Smooth muscle cell (in vitro differentiated cells): ENCODE measurements around the gene CD164L2. TPM values are rescaled to one million over a fixed set of nuclear protein-coding genes. Genes with fewer than 3 reads are reported as not detected.

ENCODE experiments used
- DNase-seq: peaks from one replicate; lab custom pipeline; 2025; ENCODE audit not compliant: unreplicated experiment; lab: John Stamatoyannopoulos, UW
- H2AFZ ChIP-seq: fragments of 200-600 bp; sonication (generic); 2 replicates; pipeline ENCODE4 v1.6.0; 2016; ENCODE audit warnings: antibody characterized with exemption, low read depth, mild to moderate bottlenecking
- H3F3A ChIP-seq: fragments of 200-600 bp; sonication (generic); 2 replicates; pipeline ENCODE4 v1.6.0; 2017; ENCODE audit warnings: antibody characterized with exemption, low read depth
- H3K27ac ChIP-seq: fragments of 200-600 bp; sonication (generic); 2 replicates; pipeline ENCODE4 v1.5.1; 2016; ENCODE audit warnings: low read depth, mild to moderate bottlenecking
- H3K27me3 ChIP-seq: fragments of 200-600 bp; sonication (generic); 2 replicates; pipeline ENCODE4 v1.6.1; 2016; ENCODE audit warnings: low read depth, mild to moderate bottlenecking
- H3K36me3 ChIP-seq: fragments of 200-600 bp; sonication (generic); 2 replicates; pipeline ENCODE4 v1.5.1; 2016; ENCODE audit warnings: low read depth
- H3K4me1 ChIP-seq: fragments of 200-600 bp; sonication (generic); 2 replicates; pipeline ENCODE4 v1.5.1; 2016; ENCODE audit warnings: low read depth
- H3K4me2 ChIP-seq: fragments of 200-600 bp; sonication (generic); 2 replicates; pipeline ENCODE4 v1.6.0; 2016; ENCODE audit warnings: mild to moderate bottlenecking
- H3K4me3 ChIP-seq: fragments of 200-600 bp; sonication (generic); 2 replicates; pipeline ENCODE4 v1.5.1; 2016; ENCODE audit warnings: mild to moderate bottlenecking
- H3K79me2 ChIP-seq: fragments of 200-600 bp; sonication (generic); 2 replicates; pipeline ENCODE4 v1.6.0; 2016; ENCODE audit warnings: low read depth, mild to moderate bottlenecking
- H3K9ac ChIP-seq: fragments of 200-600 bp; sonication (generic); 2 replicates; pipeline ENCODE4 v1.6.0; 2016; ENCODE audit warnings: low read depth
- H3K9me3 ChIP-seq: fragments of 200-600 bp; sonication (generic); replicated peaks from 2 replicates; pipeline ENCODE4 v1.5.1; 2016; ENCODE audit warnings: low read depth
- H4K20me1 ChIP-seq: fragments of 200-600 bp; sonication (generic); 2 replicates; pipeline ENCODE4 v1.6.0; 2016; ENCODE audit warnings: low read depth
- WGBS: methylation state at CpG from one replicate; pipeline ENCODE4 v1.1.7; 2016; ENCODE audit warnings: low lambda C conversion rate; 5-methylcytosine and 5-hydroxymethylcytosine counted together
- polyA plus RNA-seq: library from polyadenylated mRNA; unstranded; fragments of >200 nt; fragmentation: Nextera tagmentation; extraction: Ambion mirVana; gene quantifications from 2 replicates; pipeline ENCODE4 v1.2.1, GENCODE V29; 2016
- total RNA-seq: library from RNA; depleted of rRNA; stranded (reverse); fragments of >200 nt; gene quantifications from 2 replicates; pipeline ENCODE4 v1.2.3, GENCODE V29; 2014
- TF ChIP-seq, protein P1 (sequence below): fragments of 200-600 bp; sonication (generic); IDR thresholded peaks from 2 replicates; pipeline ENCODE4 v1.5.1; 2017; ENCODE audit warnings: borderline replicate concordance, mild to moderate bottlenecking, antibody characterized with exemption; ENCODE audit not compliant: insufficient read depth, poor library complexity, severe bottlenecking

Gene CD164L2
- total and polyA plus RNA-seq, 2 experiments from 2014 or later = 0.31 to 0.45 TPM

DNA sequence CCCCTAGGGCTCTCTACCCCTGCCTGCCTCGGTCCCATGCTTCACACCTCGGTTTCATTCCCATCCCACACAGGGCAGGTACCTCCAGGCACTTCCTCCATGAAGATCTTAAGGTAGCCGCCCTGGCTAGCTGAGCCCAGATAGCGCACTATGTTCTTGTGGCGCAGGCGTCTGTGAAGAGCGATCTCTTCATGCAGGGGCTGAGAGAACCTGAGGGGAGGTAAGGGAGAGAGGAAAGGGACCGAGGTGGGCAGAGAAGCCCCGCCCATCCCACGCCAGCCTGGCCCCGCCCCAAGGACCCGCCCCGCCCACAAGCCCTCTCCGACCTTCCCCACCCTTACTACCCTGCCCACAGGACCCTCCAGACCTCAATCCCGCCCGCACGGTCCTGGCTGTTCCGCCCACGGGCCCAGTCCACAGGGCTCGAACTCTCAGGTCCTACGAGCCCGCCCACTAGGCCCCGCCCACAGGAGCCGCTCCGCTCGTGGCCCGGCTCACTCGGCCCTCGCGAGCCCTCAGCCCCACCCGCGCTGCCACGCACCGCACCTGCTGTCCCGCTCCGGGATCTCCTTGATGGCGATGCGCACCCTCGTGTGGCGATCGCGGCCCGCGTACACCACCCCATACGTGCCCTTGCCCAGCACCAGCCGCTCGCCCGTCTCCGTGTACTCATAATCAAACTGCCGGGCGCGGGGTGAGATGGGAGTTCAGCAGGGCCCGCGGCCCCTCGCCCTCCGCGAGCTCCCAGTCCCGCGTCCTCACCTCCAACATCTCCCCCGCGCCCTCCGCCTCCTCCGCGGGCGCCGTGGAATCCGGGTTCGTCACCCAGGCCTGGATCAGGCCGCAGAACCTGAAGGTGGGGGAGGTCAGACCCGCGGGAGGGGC is 22.7 kb downstream of the CD164L2 start:
- Histone ChIP-seq H3K4me2 (peak overlapping the region; percentile 98), H3F3A (no peaks in the 10 kb centered on the region), H2AFZ (no peak overlapping the region), H3K9ac (no peak overlapping the region), H3K27ac (no peak overlapping the region), H3K4me1 (peaks cover 18% of the 10 kb centered on the region), H3K79me2 (peaks cover 5% of the 10 kb centered on the region), H3K9me3 (no peaks in the 10 kb centered on the region), H3K27me3 (no peaks in the 10 kb centered on the region), H4K20me1 (peaks cover 5% of the 10 kb centered on the region), H3K4me3 (peak overlapping the region; percentile 42), H3K36me3 (no peaks in the 10 kb centered on the region)
- no peak for DNase-seq
- WGBS = 10% methylated on average over 25 of the region's 71 CpGs
- TF ChIP-seq, protein P1, sequence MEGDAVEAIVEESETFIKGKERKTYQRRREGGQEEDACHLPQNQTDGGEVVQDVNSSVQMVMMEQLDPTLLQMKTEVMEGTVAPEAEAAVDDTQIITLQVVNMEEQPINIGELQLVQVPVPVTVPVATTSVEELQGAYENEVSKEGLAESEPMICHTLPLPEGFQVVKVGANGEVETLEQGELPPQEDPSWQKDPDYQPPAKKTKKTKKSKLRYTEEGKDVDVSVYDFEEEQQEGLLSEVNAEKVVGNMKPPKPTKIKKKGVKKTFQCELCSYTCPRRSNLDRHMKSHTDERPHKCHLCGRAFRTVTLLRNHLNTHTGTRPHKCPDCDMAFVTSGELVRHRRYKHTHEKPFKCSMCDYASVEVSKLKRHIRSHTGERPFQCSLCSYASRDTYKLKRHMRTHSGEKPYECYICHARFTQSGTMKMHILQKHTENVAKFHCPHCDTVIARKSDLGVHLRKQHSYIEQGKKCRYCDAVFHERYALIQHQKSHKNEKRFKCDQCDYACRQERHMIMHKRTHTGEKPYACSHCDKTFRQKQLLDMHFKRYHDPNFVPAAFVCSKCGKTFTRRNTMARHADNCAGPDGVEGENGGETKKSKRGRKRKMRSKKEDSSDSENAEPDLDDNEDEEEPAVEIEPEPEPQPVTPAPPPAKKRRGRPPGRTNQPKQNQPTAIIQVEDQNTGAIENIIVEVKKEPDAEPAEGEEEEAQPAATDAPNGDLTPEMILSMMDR = no peak

DNA sequence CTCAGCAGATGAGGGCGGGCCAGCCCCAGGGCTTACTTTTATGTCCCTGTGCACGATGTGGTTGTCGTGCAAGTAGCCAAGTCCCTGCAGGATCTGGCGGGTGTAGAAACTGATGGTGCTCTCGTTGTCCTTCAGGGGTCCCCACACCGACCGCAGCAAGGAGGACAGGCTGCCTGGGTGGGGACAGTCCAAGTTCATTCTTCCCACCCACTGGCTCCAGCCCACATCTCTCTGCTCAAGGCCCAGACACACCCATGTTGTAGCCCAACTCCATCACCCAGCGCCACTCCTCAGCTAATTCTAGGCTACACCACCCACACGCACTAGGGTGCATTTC is 23.3 kb downstream of the CD164L2 start:
- Histone ChIP-seq H3K27ac (no peak overlapping the region), H3K9ac (no peak overlapping the region), H3K27me3 (no peaks in the 10 kb centered on the region), H3K79me2 (peaks cover 4% of the 10 kb centered on the region), H3K9me3 (no peaks in the 10 kb centered on the region), H4K20me1 (peaks cover 4% of the 10 kb centered on the region), H3F3A (no peaks in the 10 kb centered on the region), H2AFZ (no peak overlapping the region), H3K4me1 (peaks cover 13% of the 10 kb centered on the region), H3K36me3 (no peaks in the 10 kb centered on the region), H3K4me2 (peak overlapping the region; percentile 98), H3K4me3 (peak overlapping the region; percentile 42)
- TF ChIP-seq, protein P1 = no peak
- WGBS = 48% methylated on average over 9 of the region's 9 CpGs
- no peak for DNase-seq

DNA sequence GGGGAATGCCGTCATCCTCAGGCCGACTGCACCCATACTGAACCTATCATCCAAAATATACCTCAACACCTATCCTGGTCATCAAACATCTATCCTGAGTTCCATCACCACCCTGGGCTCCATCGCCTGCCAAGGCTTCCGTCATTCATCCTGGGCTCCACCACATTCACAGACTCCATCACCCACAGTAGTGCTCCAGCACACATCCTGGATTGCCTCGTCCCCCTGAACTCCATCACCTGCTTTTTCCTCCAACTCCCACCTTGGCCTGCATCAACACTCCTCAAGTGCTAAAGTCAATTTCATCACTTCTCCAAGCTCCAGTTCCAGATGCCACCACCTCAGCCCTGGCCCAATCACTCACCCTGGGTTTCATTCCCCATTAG is 24.2 kb downstream of the CD164L2 start:
- H3K4me2 ChIP-seq = no peak overlapping the region
- TF ChIP-seq, protein P1 = no peak
- no peaks in the 10 kb centered on the region for H3K27me3 ChIP-seq
- H2AFZ ChIP-seq = no peak overlapping the region
- no peaks in the 10 kb centered on the region for H3F3A ChIP-seq
- no peaks in the 10 kb centered on the region for H3K36me3 ChIP-seq
- no peak overlapping the region for H3K9ac ChIP-seq
- 98% methylated on average over 5 of the region's 5 CpGs for WGBS
- DNase-seq = no peak
- H3K27ac ChIP-seq = no peak overlapping the region
- H3K9me3 ChIP-seq = no peaks in the 10 kb centered on the region
- H3K4me3 ChIP-seq = no peak overlapping the region
- H3K4me1 ChIP-seq = peaks cover 9% of the 10 kb centered on the region
- no peaks in the 10 kb centered on the region for H4K20me1 ChIP-seq
- H3K79me2 ChIP-seq = no peaks in the 10 kb centered on the region
